ENCODE data around the gene HES3.

DNA sequence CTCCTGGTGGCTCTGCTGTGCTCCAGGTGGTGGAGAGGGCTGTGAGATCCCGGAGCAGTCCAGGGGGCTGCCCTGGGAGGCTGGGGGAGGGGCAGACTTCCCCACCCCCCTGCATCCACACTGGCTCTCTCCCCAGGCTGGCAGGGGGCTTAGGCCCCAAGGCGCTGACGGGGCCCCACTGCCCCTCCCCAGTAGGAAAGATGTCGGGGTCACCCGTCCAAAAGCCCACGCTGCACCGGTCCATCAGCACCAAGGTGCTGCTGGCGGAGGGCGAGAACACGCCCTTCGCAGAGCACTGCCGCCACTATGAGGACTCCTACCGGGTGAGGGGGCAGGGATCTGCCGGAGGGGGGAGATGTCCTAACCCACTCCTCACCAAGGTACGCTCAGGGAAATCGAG lies 32.2 kb upstream of the HES3 start:
- TF ChIP-seq, protein P1, sequence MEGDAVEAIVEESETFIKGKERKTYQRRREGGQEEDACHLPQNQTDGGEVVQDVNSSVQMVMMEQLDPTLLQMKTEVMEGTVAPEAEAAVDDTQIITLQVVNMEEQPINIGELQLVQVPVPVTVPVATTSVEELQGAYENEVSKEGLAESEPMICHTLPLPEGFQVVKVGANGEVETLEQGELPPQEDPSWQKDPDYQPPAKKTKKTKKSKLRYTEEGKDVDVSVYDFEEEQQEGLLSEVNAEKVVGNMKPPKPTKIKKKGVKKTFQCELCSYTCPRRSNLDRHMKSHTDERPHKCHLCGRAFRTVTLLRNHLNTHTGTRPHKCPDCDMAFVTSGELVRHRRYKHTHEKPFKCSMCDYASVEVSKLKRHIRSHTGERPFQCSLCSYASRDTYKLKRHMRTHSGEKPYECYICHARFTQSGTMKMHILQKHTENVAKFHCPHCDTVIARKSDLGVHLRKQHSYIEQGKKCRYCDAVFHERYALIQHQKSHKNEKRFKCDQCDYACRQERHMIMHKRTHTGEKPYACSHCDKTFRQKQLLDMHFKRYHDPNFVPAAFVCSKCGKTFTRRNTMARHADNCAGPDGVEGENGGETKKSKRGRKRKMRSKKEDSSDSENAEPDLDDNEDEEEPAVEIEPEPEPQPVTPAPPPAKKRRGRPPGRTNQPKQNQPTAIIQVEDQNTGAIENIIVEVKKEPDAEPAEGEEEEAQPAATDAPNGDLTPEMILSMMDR (IDR thresholded peaks at IDR 0.05; ENCODE audit: insufficient read depth, low read length, poor library complexity, severe bottlenecking): no peak
- no peak for TF ChIP-seq EZH2phosphoT487 (conservative IDR thresholded peaks at IDR 0.05; ENCODE audit: low read length)
